ENCODE results near the gene XPR1. TPM values are rescaled to one million over a fixed set of nuclear protein-coding genes. Genes with fewer than 3 reads are reported as not detected.

Gene XPR1
- total RNA-seq, 5 donors from 2014 or later (not counting 1 experiment from before 2014, with no cell fraction given), result 13.0 to 16.2 (median 14.7) TPM

DNA sequence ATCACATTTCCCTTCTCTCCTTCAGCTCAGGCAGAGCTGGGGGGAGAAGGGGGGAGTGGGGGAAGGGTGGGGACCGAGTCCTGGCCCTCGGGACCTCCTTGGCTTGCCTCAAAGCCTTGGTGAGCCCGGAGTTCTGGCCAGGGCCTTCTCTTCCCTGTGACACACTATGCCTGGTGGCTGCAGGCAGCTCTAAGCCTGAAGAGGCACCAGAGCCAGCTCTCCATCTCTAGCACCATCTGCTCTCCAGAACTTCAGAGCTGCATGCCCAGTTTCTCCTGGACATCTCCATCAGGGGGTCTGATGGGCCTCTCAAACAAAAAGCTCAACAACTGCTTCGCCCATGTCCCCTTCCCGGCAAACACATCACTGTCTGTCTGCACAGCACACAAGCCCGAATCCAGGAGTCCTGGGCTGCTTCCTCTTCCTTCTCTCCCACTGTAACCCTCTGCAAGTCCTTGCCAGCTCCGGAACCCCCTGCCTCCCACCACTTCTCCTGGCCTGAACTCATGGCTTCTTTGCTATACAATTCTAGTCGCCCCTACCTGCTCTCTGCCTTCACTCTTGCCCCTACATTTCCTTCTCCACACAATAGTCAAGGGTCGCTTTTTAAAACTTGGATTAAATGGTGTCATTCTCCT lies 307.4 kb downstream of the XPR1 start:
- no peaks in the 10 kb centered on the region for H3K9me3 ChIP-seq
- peaks cover 0 to 9% of the 10 kb centered on the region in 2 experiments for H3K27me3 ChIP-seq (replicated peaks in 1 of 2; ENCODE audit: control insufficient read depth in 2 of 2, extremely low read depth in 1 of 2, insufficient read depth in 2 of 2, low read length in 1 of 2)
- H3K4me1 ChIP-seq (ENCODE audit: control insufficient read depth in 1 of 2, extremely low read depth in 1 of 2, insufficient read depth in 2 of 2, low read length in 2 of 2), result no peaks in the 10 kb centered on the region
- H3K4me3 ChIP-seq (ENCODE audit: control insufficient read depth in 1 of 2, extremely low read depth in 1 of 2, low read length in 1 of 2), result no peak overlapping the region
- H3K9me3 Mint-ChIP-seq, result no peaks in the 10 kb centered on the region
- H3K4me3 Mint-ChIP-seq, result no peak overlapping the region
- H3K27ac ChIP-seq (ENCODE audit: low read length), result no peak overlapping the region
- peaks cover 3% of the 10 kb centered on the region for H3K36me3 Mint-ChIP-seq
- peaks cover 3 to 7% (median 6%) of the 10 kb centered on the region in 3 donors for H3K4me1 Mint-ChIP-seq
- ChIA-PET POLR2A (interaction anchor here in 1 of 2 donors (0.6 kb wide), 1 partner anchor 74 kb away, joined by 3 read pairs; no protein-coding TSS in a partner anchor), CTCF (interaction anchor here in 1 of 2 donors (0.8 kb wide), 1 partner anchor 253 kb away, joined by 3 read pairs; no protein-coding TSS in a partner anchor)
- ATAC-seq (replicated peaks in 1 of 4) (no peak), DNase-seq (no peak)
- H3K36me3 ChIP-seq (ENCODE audit: control insufficient read depth in 2 of 2, extremely low read depth in 1 of 2, insufficient read depth in 1 of 2, low read length in 1 of 2), result no peaks in the 10 kb centered on the region
- H3K27ac Mint-ChIP-seq, result no peak overlapping the region
- 86% methylated on average over 6 of the region's 9 CpGs for whole genome bisulfite sequencing (ENCODE audit: insufficient coverage)
- H3K27me3 Mint-ChIP-seq, result no peaks in the 10 kb centered on the region

GRCh38 chr1:180939711-180940103 lies 307.9 kb downstream of the XPR1 start:
- Mint-ChIP-seq H3K4me3 (no peak overlapping the region), H3K27me3 (no peaks in the 10 kb centered on the region), H3K36me3 (peaks cover 7% of the 10 kb centered on the region), H3K9me3 (no peaks in the 10 kb centered on the region), H3K4me1 (peaks cover 0 to 6% (median 4%) of the 10 kb centered on the region in 3 donors), H3K27ac (no peak overlapping the region)
- Histone ChIP-seq H3K36me3 (ENCODE audit: control insufficient read depth in 2 of 2, extremely low read depth in 1 of 2, insufficient read depth in 1 of 2, low read length in 1 of 2) (no peaks in the 10 kb centered on the region), H3K4me1 (ENCODE audit: control insufficient read depth in 1 of 2, extremely low read depth in 1 of 2, insufficient read depth in 2 of 2, low read length in 2 of 2) (no peaks in the 10 kb centered on the region), H3K9me3 (no peaks in the 10 kb centered on the region), H3K27ac (ENCODE audit: low read length) (no peak overlapping the region), H3K4me3 (ENCODE audit: control insufficient read depth in 1 of 2, extremely low read depth in 1 of 2, low read length in 1 of 2) (no peak overlapping the region), H3K27me3 (replicated peaks in 1 of 2; ENCODE audit: control insufficient read depth in 2 of 2, extremely low read depth in 1 of 2, insufficient read depth in 2 of 2, low read length in 1 of 2) (peaks cover 0 to 9% of the 10 kb centered on the region in 2 experiments)
- DNase-seq (no peak), ATAC-seq (replicated peaks in 1 of 4) (no peak)
- WGBS (ENCODE audit: insufficient coverage), result 53% methylated on average over 3 of the region's 3 CpGs
- POLR2A ChIA-PET, result interaction anchor here (0.6 kb wide), 2 partner anchors 73 to 166 kb away, joined by 3 to 5 read pairs; no protein-coding TSS in a partner anchor
- CTCF ChIA-PET, result interaction anchor here (0.5 to 0.8 kb wide), 2 partner anchors 44 to 253 kb away, joined by 3 to 5 read pairs; no protein-coding TSS in a partner anchor

Other genes with a start within 250 kb of the XPR1 start
- gene ACBD6, start 129.4 kb upstream of the XPR1 start, total RNA-seq, result 10 to 100 TPM; 44.3 to 58.5 (median 53.0) TPM
- not detected for gene OVAAL, start 73.1 kb upstream of the XPR1 start, total RNA-seq

All from T-cell (primary cell).